ENCODE results near the gene KLHDC7B. TPM values are rescaled to one million over a fixed set of nuclear protein-coding genes. Genes with fewer than 3 reads are reported as not detected.

The KLHDC7B gene
- total and polyA plus RNA-seq, 10 of the 15 experiments (the other 5 are each of a cell fraction or from before 2014, with no cell fraction given): 0.05 to 2.2 (median 0.93) TPM; not detected in 2

GRCh38 chr22:50576070-50576469 lies 30.4 kb downstream of the KLHDC7B start:
- FAIRE-seq: no peak
- H2AFZ ChIP-seq (ENCODE audit: control insufficient read depth, low read depth, low read length): no peak overlapping the region
- RAD21 ChIA-PET (ENCODE audit: unreplicated experiment): no interaction called here
- no peak overlapping the region for H3K27ac ChIP-seq (ENCODE audit: control insufficient read depth, insufficient read depth)
- no peaks in the 10 kb centered on the region for H3K27me3 ChIP-seq (replicated peaks in 1 of 2; ENCODE audit: control insufficient read depth in 2 of 2, insufficient read depth in 2 of 2, low read length in 1 of 2)
- H3K4me3 ChIP-seq: no peak overlapping the region
- SMC1A ChIA-PET (ENCODE audit: uncharacterized antibody, unreplicated experiment): no interaction called here
- POLR2A ChIA-PET: no interaction called here
- H3K9me3 ChIP-seq (replicated peaks; ENCODE audit: control insufficient read depth, insufficient read depth, low read length): no peaks in the 10 kb centered on the region
- peaks cover 9% of the 10 kb centered on the region for H3K4me1 ChIP-seq (ENCODE audit: control insufficient read depth, insufficient read depth, low read length)
- no peaks in the 10 kb centered on the region; the same call in none of the 2 replicates for H3K79me2 ChIP-seq (ENCODE audit: control insufficient read depth, insufficient read depth, low read length)
- DNase-seq (ENCODE audit: low read depth, low spot score): no peak
- intact Hi-C loops (cut with micrococcal nuclease; ENCODE audit: unreplicated experiment) (no loop called here), in situ Hi-C loops (cut with MboI) (no loop called here)
- H4K20me1 ChIP-seq (ENCODE audit: control insufficient read depth, insufficient read depth): no peaks in the 10 kb centered on the region
- WGBS (ENCODE audit: insufficient coverage, insufficient replicate concordance, low lambda C conversion rate, missing lambda C conversion rate): 78% methylated on average over 5 of the region's 5 CpGs
- ATAC-seq: no peak
- H3K4me2 ChIP-seq (ENCODE audit: control insufficient read depth, insufficient read depth): no peak overlapping the region
- CTCF ChIA-PET: interaction anchor here (1.0 to 2.0 kb wide), 4 partner anchors 10 to 116 kb away, joined by 3 to 7 read pairs (median 4); partner anchors contain the start of gene SYCE3
- TF ChIP-seq CTCF (IDR thresholded peaks at IDR 0.05 in 2 of 3, conservative IDR thresholded peaks at IDR 0.05 in 1 of 3; ENCODE audit: control insufficient read depth in 2 of 3, extremely low read depth in 1 of 3, insufficient read depth in 1 of 3, low read depth in 3 of 3, low read length in 3 of 3) (peak in 2 of 3 experiments; percentile 6 to 25; a peak in 1 of 6 replicates), MXI1 (IDR thresholded peaks at IDR 0.05; ENCODE audit: low read depth, low read length) (no peak)
- H3K9ac ChIP-seq (ENCODE audit: control insufficient read depth, insufficient read depth, low read length): no peak overlapping the region
- H3K36me3 ChIP-seq (ENCODE audit: control insufficient read depth in 2 of 2, insufficient read depth in 2 of 2, low read length in 1 of 2): peaks cover 5 to 12% of the 10 kb centered on the region in 2 experiments; a peak in 3 of 4 replicates
- BruUV-seq (replicated peaks): no TSS peak

All from GM12878 (cell line).